Renal cortical epithelial cell (primary cell): ENCODE results near the gene ARHGAP6. TPM values are rescaled to one million over a fixed set of nuclear protein-coding genes. Genes with fewer than 3 reads are reported as not detected.
A peak's percentile ranks its signal among the peaks of the same experiment; 100 is the strongest.

Experiments
- DNase-seq: peaks from one replicate; pipeline ENCODE4 v3.0.0-alpha.2; 2011; ENCODE audit warnings: low read depth
- total RNA-seq: library from RNA; depleted of rRNA; stranded (reverse); fragments of >200 nt; gene quantifications from 2 replicates; pipeline ENCODE4 v1.2.3, GENCODE V29; 2014

The ARHGAP6 gene
- total RNA-seq, 1 donor from 2014 or later: 9.4 TPM

- no peak for DNase-seq
Observed at GRCh38 chrX:11296051-11296450, 369.7 kb downstream of the ARHGAP6 start.

DNA sequence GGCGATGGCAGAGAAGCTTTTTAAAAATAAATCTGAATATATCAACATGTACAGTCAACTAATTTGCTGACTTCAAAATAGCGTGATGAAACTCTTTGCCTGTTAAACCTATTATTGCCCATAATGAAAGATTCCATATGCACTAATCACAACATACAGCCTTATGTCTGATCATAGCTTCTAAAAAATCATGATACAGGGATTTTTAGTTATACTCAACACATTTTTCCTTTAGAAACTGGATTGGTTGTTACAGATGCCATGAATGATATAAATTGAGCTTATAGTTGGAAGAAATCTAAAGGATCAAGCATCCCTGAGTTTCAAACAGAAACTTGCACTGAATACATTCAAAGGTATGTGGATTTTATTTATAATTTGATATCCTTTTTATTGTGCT is 372.6 kb downstream of the ARHGAP6 start, which contains the start of gene AMELX:
AMELX (plus strand) TSS at position 301 of the 400 bp plus-strand sequence. CDS start 1,376 bp downstream, outside the sequence.
- no peak for DNase-seq

DNA sequence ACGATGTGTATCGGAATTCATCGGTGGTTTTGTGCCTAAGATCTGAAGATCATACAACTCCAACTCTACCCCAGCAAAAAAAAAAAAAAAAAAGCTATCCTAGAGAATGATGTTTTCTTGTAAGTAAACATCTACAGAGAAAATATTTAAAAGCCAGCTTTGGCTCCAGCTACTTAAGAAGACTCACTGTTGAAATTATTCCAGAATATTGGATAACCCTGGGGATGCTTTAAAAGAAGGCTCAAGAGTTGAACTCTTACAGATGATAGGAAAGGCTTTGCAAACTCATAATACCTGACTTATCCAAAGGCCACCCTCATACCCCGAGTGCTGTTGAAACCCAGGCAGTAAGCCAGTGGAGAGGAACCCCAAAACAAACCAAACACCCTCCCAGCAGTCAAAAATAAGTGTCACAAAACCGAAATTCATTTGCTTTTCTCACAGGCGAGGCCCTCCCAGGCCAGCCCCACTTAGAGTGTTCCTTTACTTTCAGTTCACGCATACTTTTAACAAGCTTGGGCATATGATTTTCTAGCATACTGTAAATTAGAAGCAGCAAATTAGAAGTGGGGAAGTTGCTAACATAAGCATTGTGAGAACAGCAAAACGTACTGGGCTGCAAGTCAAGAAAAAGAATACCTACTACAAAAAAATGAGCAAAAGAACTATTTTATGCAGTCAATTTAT is 375.2 kb downstream of the ARHGAP6 start:
- DNase-seq: no peak

DNA sequence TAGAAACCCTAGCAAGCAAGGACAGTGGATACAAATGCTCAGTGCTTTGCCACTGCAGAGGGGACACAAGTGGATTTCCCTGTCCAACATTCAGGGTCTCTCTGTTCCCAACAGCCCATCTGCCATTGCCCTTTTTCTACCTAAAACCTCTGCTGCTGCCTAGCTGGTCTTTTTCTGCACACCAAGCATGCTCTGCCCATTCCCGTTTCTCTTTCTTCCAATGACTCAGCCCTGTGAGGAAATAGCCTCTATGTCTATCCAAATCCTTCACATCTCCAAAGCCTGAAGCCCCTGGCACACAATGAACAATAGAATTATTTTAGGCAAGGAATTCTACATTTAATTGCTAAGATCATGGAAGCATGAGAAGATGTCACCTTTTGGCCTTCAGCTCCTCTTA is 378.2 kb downstream of the ARHGAP6 start:
- DNase-seq: peak; percentile 21

GRCh38 chrX:11285651-11286050 is 380.1 kb downstream of the ARHGAP6 start:
- DNase-seq: no peak

GRCh38 chrX:11282043-11282442 is 383.7 kb downstream of the ARHGAP6 start:
- DNase-seq: no peak

GRCh38 chrX:11273544-11273943 is 392.2 kb downstream of the ARHGAP6 start:
- DNase-seq: peak; percentile 62

- no peak for DNase-seq
Observed at GRCh38 chrX:11272863-11273262, 392.9 kb downstream of the ARHGAP6 start.

DNA sequence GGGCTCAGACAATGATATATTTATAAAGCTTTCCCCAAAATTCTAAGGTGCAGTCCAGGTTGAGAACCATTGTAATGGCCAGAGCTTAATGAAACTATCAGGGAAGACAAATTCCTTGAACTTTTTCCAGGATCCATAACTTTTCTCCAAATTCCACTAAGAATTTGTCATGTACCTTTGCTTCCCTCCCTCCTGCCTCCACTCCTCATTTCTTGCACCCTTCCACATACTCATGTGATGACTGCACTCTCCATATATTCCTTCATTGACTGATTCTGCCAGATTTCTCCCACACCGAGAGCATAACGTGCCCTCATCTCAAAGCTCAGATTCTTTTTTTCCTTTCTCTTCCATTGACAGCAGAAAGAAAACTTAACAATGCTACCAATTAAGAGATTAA is 393.4 kb downstream of the ARHGAP6 start:
- DNase-seq: no peak

GRCh38 chrX:11269996-11270395 is 395.7 kb downstream of the ARHGAP6 start:
- DNase-seq: no peak

- no peak for DNase-seq
Observed at GRCh38 chrX:11269006-11269405, 396.7 kb downstream of the ARHGAP6 start.

DNA sequence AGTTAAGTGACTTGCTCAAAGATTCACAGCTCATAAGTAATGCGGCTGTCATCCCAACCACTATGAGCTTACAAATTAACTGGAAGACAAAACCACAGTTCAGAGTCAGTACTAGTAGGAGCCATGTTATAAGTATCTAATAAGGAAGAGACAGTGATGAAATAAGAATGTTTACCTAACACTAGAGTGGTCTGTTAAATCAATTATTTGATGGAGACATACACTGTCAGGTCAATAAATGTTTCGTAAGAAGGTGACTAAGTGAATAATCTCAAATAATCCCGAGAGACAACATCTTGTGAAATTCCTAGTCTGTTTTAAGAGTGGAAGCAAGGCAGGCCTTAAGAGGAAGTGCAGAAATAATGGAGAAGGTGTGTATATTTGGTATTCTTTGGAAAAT is 398.3 kb downstream of the ARHGAP6 start:
- DNase-seq: peak; percentile 83

DNA sequence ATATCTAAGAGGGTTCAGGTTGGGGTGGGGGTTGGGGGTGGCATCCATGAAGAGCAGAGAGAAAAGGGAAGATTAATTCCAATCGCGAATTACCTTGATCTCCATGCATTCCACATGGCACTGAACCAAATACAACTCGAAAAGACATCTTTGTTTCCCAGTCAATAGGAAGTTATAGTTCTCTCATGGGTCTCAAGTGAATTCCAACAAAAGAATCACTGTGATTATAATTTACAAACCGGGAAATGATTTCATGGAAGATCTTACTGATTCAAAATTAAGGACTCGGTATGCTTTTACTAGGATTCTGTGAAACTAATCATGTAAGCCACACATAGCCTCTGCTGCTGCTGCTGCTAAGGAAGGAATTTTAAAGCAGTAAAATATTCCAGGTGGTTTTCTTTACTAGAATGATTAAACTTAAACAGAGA is 399.1 kb downstream of the ARHGAP6 start:
- DNase-seq: no peak

GRCh38 chrX:11265352-11265751 is 400.4 kb downstream of the ARHGAP6 start:
- DNase-seq: no peak

GRCh38 chrX:11264925-11265324 is 400.8 kb downstream of the ARHGAP6 start:
- DNase-seq: no peak

DNA sequence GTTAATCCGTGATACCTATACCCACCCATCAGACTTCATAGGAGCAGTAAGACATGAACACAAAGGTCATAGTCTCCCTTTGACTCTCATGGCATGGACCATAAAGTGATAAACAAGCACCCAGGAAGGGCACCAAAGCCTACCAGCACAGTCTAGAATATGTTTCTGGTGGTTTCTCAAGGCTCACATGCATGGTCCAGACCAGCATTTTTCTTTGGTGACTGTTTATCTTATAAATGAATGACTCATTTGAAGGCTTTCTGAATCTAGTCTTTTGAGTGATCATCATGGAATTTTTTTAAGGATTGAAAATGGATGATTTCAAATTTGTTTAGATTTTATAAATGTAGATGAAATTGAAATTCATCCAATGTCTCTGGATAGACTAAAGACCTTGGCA is 404.5 kb downstream of the ARHGAP6 start:
- peak; percentile 57 for DNase-seq

GRCh38 chrX:11259437-11259836 is 406.3 kb downstream of the ARHGAP6 start:
- DNase-seq: no peak

DNA sequence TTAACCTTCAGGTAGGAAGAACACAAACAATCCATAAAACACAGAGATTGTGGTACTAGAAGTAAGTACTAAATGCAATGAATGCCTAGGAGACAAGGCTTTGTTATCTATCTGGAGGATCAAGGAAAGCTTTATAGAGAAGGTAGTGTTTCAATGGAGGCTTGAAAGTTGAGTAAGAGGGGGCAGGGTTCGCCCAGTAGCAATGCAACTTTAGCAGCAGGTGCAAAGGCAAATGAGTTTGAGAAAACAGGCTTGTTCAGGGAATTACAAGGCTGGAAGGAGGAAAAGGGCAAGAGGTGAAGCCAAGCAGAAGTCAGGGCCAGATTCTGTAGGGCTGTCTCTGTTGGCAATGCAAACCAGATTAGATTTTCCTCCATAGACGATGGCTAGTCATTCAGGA is 408.0 kb downstream of the ARHGAP6 start:
- no peak for DNase-seq

DNA sequence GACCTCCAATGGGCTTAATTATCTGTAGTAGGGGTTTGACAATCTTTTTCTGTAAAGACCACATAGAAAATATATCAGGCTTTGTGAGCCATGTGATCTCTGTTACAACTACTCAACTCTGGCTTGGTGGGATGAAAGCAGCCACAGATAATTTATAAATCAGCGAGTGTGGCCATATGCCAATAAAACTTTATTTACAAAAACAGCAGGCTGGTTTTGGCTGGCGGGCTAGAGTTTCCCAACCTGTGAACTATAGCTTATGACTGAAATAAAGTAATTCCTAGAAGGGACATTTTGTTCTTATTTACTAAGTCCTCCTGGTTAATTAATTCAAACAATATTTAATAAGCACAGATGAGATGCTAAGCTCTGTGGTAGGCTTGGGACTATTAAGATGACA is 408.4 kb downstream of the ARHGAP6 start:
- DNase-seq: no peak

DNA sequence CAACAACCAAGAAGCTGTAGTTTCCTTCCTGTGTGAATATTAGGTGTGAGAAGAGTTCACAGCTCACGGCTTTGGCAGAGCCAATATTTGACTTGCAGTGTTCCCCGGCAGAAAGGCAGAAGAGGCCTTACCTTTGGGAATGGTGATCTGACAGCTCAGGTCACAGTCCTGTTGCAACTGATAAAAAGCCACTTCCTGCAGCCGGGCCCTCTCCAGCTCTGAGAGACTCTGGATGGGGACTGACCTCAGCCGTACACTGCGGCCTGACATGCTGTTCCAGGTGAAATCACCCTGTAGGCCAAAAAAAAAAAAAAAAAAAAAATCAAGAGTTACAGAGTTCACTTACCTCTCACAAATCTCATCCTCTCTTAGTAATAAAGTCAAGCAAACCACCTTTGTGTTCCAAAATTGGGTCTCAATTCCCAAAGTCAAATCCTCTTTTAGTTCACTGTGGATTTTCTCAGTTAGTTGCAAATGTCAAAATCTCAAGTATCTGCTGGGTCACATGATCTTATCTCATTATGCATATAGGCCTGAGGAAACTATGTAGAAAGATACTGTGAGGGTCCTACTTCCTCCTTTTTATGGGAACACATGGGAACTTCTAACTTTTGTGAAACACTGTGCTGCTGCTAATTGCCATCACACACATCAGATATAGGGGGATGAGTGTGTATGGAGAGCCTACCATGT is 411.2 kb downstream of the ARHGAP6 start:
- DNase-seq: no peak

- no peak for DNase-seq
Observed at GRCh38 chrX:11244636-11245035, 421.1 kb downstream of the ARHGAP6 start.

DNA sequence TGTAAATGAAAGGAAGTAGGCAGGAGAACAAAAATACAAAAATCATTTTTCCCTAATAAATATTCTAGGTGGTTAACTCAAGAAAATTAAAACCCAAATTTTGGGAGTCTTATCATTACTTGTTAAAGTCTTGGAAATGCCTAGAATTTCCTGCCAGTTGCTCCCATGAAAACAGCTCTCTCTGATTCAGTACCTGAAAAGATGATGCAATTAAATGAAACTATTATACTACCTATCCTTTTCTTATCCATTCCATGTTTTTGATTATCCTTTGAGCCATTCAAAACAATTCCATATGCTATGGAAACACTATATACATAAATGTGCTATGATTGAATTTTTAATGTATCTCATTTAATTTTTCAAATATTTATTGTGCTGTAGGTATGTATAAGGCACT is 423.0 kb downstream of the ARHGAP6 start:
- DNase-seq: no peak

GRCh38 chrX:11241720-11242119 is 424.0 kb downstream of the ARHGAP6 start:
- DNase-seq: no peak
